Naive thymus-derived CD4-positive, alpha-beta T cell (primary cell): Measurements from ENCODE around the gene ABCA1. TPM values are rescaled to one million over a fixed set of nuclear protein-coding genes. Genes with fewer than 3 reads are reported as not detected.
A peak's percentile ranks its signal among the peaks of the same experiment; 100 is the strongest.
"Not testable (repeated sequence)": the region's sequence is repeated elsewhere in the genome, so short reads cannot be mapped to it uniquely, and the experiment has no call there.

Experiments
- ATAC-seq: fragments of 150-1000 bp; cut with Tn5 transposase; 2 replicates; pipeline ENCODE4 v1.10.0; 2021; ENCODE audit warnings: mild to moderate bottlenecking, moderate library complexity
- CTCF ChIA-PET: fragments of 350-600 bp; sonication (Branson Sonifier 250); formaldehyde crosslinking; loops from one replicate; lab custom pipeline; 2021; ENCODE audit warnings: antibody characterized with exemption; lab: Charles Lee
- POLR2A ChIA-PET: fragments of 350-600 bp; sonication (Branson Sonifier 250); formaldehyde crosslinking; loops from one replicate; lab custom pipeline; 2021; ENCODE audit warnings: antibody characterized with exemption, inconsistent platforms; lab: Charles Lee
- DNase-seq, 9 donors: peaks; one replicate each; pipeline versions ENCODE4 v3.0.0 to v3.0.0-alpha.2; 2020 to 2022; ENCODE audit warnings: mixed read lengths in 1 of 9
- H3K27ac ChIP-seq: one replicate; pipeline ENCODE4 v1.7.0; 2013; ENCODE audit warnings: mild to moderate bottlenecking, low read depth, low read length, moderate library complexity
- H3K27me3 ChIP-seq, 2 donors: one replicate each; pipeline ENCODE4 v1.7.0; 2013; ENCODE audit warnings: low read length in 2 of 2, mild to moderate bottlenecking in 2 of 2, moderate library complexity in 2 of 2; ENCODE audit not compliant: control insufficient read depth in 2 of 2, insufficient read depth in 2 of 2
- H3K36me3 ChIP-seq, 3 experiments: 1 replicate in 2 of 3; 2 replicates in 1 of 3; pipeline ENCODE4 v1.7.0; 2013; ENCODE audit warnings: low read length in 3 of 3, mild to moderate bottlenecking in 3 of 3, moderate library complexity in 1 of 3; ENCODE audit not compliant: insufficient read depth in 3 of 3, control insufficient read depth in 2 of 3
- H3K4me1 ChIP-seq, 2 donors: one replicate each; pipeline ENCODE4 v1.7.0; 2013; ENCODE audit warnings: low read length in 2 of 2, mild to moderate bottlenecking in 2 of 2, moderate library complexity in 1 of 2; ENCODE audit not compliant: control insufficient read depth in 2 of 2, insufficient read depth in 2 of 2
- H3K4me3 ChIP-seq: 2 replicates; pipeline ENCODE4 v1.7.0; 2013; ENCODE audit warnings: mild to moderate bottlenecking, low read length
- H3K9me3 ChIP-seq, 3 experiments: 1 replicate in 2 of 3; 2 replicates in 1 of 3; pipeline ENCODE4 v1.7.0; 2013; ENCODE audit warnings: low read length in 3 of 3; ENCODE audit not compliant: control insufficient read depth in 2 of 3
- H3K27ac Mint-ChIP-seq, 9 donors: one replicate each; pipeline ENCODE4 v1.8.0; 2020 to 2022; ENCODE audit warnings: mixed read lengths in 9 of 9, mild to moderate bottlenecking in 8 of 9, moderate library complexity in 5 of 9, inconsistent platforms in 2 of 9
- H3K27me3 Mint-ChIP-seq, 5 donors: one replicate each; pipeline ENCODE4 v1.8.0; 2021 to 2022; ENCODE audit warnings: mixed read lengths in 5 of 5, mild to moderate bottlenecking in 1 of 5
- H3K36me3 Mint-ChIP-seq, 5 donors: one replicate each; pipeline ENCODE4 v1.8.0; 2020 to 2022; ENCODE audit warnings: mixed read lengths in 5 of 5, mild to moderate bottlenecking in 3 of 5, inconsistent platforms in 1 of 5
- H3K4me1 Mint-ChIP-seq, 7 donors: one replicate each; pipeline ENCODE4 v1.8.0; 2020 to 2022; ENCODE audit warnings: mixed read lengths in 7 of 7, mild to moderate bottlenecking in 3 of 7, inconsistent platforms in 1 of 7
- H3K4me3 Mint-ChIP-seq, 10 donors: one replicate each; pipeline ENCODE4 v1.8.0; 2020 to 2022; ENCODE audit warnings: mild to moderate bottlenecking in 10 of 10, mixed read lengths in 10 of 10, moderate library complexity in 6 of 10, inconsistent platforms in 2 of 10
- H3K9me3 Mint-ChIP-seq, 11 donors: one replicate each; pipeline ENCODE4 v1.8.0; 2020 to 2022; ENCODE audit warnings: mixed read lengths in 11 of 11, mild to moderate bottlenecking in 4 of 11, inconsistent platforms in 1 of 11, moderate library complexity in 1 of 11
- intact Hi-C, 2 donors: fragments of 100-400 bp; cut with micrococcal nuclease; formaldehyde crosslinking; loops; one replicate each; pipeline ENCODE4 v1.15.1; 2023
- polyA plus RNA-seq, 2 donors: library from polyadenylated mRNA; unstranded; fragments of 300-500 nt; fragmentation: Illumina TruSeq; gene quantifications; one replicate each; pipeline ENCODE4 v1.2.3, GENCODE V29; 2021
- total RNA-seq, 6 experiments: library from RNA in 5 of 6; stranded (reverse) in 5 of 6; gene quantifications; 1 replicate in 5 of 6; 2 replicates in 1 of 6; pipeline ENCODE4 v1.2.3 and lab custom pipeline; 2021 to 2026

The ABCA1 gene
- total and polyA plus RNA-seq, 7 experiments from 2014 or later, result 0.25 to 19.4 (median 1.0) TPM

GRCh38 chr9:104963076-104963475, 35.1 kb upstream of the ABCA1 start:
- H3K27me3 ChIP-seq, result no peaks in the 10 kb centered on the region
- no peak overlapping the region for H3K4me3 Mint-ChIP-seq
- H3K36me3 Mint-ChIP-seq, result no peaks in the 10 kb centered on the region
- DNase-seq (no peak), ATAC-seq (no peak)
- H3K9me3 Mint-ChIP-seq, result peaks cover 0 to 1% (median 0%) of the 10 kb centered on the region in 11 donors
- no peaks in the 10 kb centered on the region for H3K9me3 ChIP-seq
- intact Hi-C loops, result loop anchor here in 1 of 2 donors (10.0 kb wide), 2 partner anchors 282 to 732 kb away; partner anchors contain the start of genes SLC44A1 and TMEM38B
- peaks cover 12 to 39% (median 34%) of the 10 kb centered on the region in 7 donors for H3K4me1 Mint-ChIP-seq
- CTCF ChIA-PET, result no interaction called here
- H3K27ac ChIP-seq, result no peak overlapping the region
- POLR2A ChIA-PET, result interaction anchor here (0.6 kb wide), 1 partner anchor 31 kb away, joined by 3 read pairs; no protein-coding TSS in a partner anchor
- no peaks in the 10 kb centered on the region for H3K36me3 ChIP-seq
- no peak overlapping the region for H3K4me3 ChIP-seq
- H3K4me1 ChIP-seq, result peaks cover 7 to 14% of the 10 kb centered on the region in 2 donors
- H3K27me3 Mint-ChIP-seq, result peaks cover 0 to 4% (median 0%) of the 10 kb centered on the region in 5 donors
- no peak overlapping the region for H3K27ac Mint-ChIP-seq

GRCh38 chr9:104961701-104962359, 33.9 kb upstream of the ABCA1 start:
- CTCF ChIA-PET, result interaction anchor here (0.6 kb wide), 1 partner anchor 448 kb away, joined by 4 read pairs; no protein-coding TSS in a partner anchor
- H3K36me3 ChIP-seq, result no peaks in the 10 kb centered on the region
- ATAC-seq (no peak), DNase-seq (no peak)
- H3K4me3 Mint-ChIP-seq, result peak overlapping the region in 2 of 10 donors; percentile 16 to 29
- peaks cover 7 to 14% of the 10 kb centered on the region in 2 donors for H3K4me1 ChIP-seq
- H3K4me3 ChIP-seq, result no peak overlapping the region
- H3K36me3 Mint-ChIP-seq, result no peaks in the 10 kb centered on the region
- peaks cover 8 to 36% (median 32%) of the 10 kb centered on the region in 7 donors for H3K4me1 Mint-ChIP-seq
- no peaks in the 10 kb centered on the region for H3K27me3 Mint-ChIP-seq
- peaks cover 0 to 1% (median 0%) of the 10 kb centered on the region in 11 donors for H3K9me3 Mint-ChIP-seq
- no peak overlapping the region for H3K27ac Mint-ChIP-seq
- H3K9me3 ChIP-seq, result no peaks in the 10 kb centered on the region
- intact Hi-C loops, result loop anchor here in 1 of 2 donors (1.0 to 10.0 kb wide), 4 partner anchors 29 to 733 kb away; partner anchors contain the start of genes ABCA1, SLC44A1 and TMEM38B
- POLR2A ChIA-PET, result no interaction called here
- no peaks in the 10 kb centered on the region for H3K27me3 ChIP-seq
- H3K27ac ChIP-seq, result no peak overlapping the region

GRCh38 chr9:104961238-104961637, 33.3 kb upstream of the ABCA1 start:
- Mint-ChIP-seq H3K9me3 (peaks cover 0 to 1% (median 0%) of the 10 kb centered on the region in 11 donors), H3K36me3 (no peaks in the 10 kb centered on the region), H3K27me3 (no peaks in the 10 kb centered on the region), H3K4me1 (peaks cover 8 to 36% (median 32%) of the 10 kb centered on the region in 7 donors), H3K4me3 (peak overlapping the region in 3 of 10 donors; percentile 16 to 29 (median 29)), H3K27ac (peak overlapping the region in 2 of 9 donors; percentile 18 to 66)
- intact Hi-C loops, result loop anchor here in 1 of 2 donors (1.0 to 10.0 kb wide), 4 partner anchors 30 to 734 kb away; partner anchors contain the start of genes ABCA1, SLC44A1 and TMEM38B
- H3K4me3 ChIP-seq, result no peak overlapping the region
- H3K27ac ChIP-seq, result no peak overlapping the region
- no peaks in the 10 kb centered on the region for H3K27me3 ChIP-seq
- H3K9me3 ChIP-seq, result no peaks in the 10 kb centered on the region
- peak; percentile 98 for ATAC-seq
- ChIA-PET POLR2A (no interaction called here), CTCF (interaction anchor here (0.6 kb wide), 1 partner anchor 448 kb away, joined by 4 read pairs; no protein-coding TSS in a partner anchor)
- peak in 8 of 9 donors; percentile 11 to 57 (median 36) for DNase-seq
- no peaks in the 10 kb centered on the region for H3K36me3 ChIP-seq
- H3K4me1 ChIP-seq, result peaks cover 7 to 14% of the 10 kb centered on the region in 2 donors

DNA sequence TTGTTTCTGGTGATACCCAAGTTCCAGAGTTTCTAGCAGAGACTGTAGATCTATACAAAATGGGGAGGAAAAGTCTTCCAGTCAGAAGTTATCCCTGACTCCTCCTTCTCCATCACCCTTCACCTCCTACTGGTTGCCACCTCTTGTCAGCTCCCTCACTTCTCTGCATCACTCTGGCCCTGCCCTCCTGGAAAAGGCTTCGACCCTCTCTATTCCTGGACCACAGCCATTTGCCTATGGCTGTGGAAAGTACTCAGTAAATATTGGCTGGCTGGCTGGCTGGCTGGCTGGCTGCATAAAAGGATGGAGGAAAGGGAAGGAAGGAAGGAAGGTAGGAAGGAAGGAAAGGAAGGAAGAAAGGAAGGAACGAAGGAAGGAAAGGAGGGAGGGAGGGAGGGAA, 32.7 kb upstream of the ABCA1 start:
- peak overlapping the region in 2 of 9 donors; percentile 18 to 42 for H3K27ac Mint-ChIP-seq
- H3K4me3 Mint-ChIP-seq, result peak overlapping the region in 1 of 10 donors; percentile 66
- Histone ChIP-seq H3K36me3 (no peaks in the 10 kb centered on the region), H3K27ac (no peak overlapping the region), H3K4me1 (peaks cover 7 to 14% of the 10 kb centered on the region in 2 donors), H3K27me3 (no peaks in the 10 kb centered on the region), H3K9me3 (no peaks in the 10 kb centered on the region), H3K4me3 (no peak overlapping the region)
- DNase-seq (no peak), ATAC-seq (no peak)
- H3K9me3 Mint-ChIP-seq, result peaks cover 0 to 1% (median 0%) of the 10 kb centered on the region in 11 donors
- no peaks in the 10 kb centered on the region for H3K36me3 Mint-ChIP-seq
- no peaks in the 10 kb centered on the region for H3K27me3 Mint-ChIP-seq
- ChIA-PET CTCF (no interaction called here), POLR2A (no interaction called here)
- intact Hi-C loops, result loop anchor here in 1 of 2 donors (1.0 to 10.0 kb wide), 4 partner anchors 31 to 734 kb away; partner anchors contain the start of genes ABCA1, SLC44A1 and TMEM38B
- H3K4me1 Mint-ChIP-seq, result peaks cover 8 to 36% (median 32%) of the 10 kb centered on the region in 7 donors

- DNase-seq (no peak), ATAC-seq (no peak)
- H3K27ac ChIP-seq, result no peak overlapping the region
- Mint-ChIP-seq H3K4me1 (peaks cover 8 to 36% (median 32%) of the 10 kb centered on the region in 7 donors), H3K9me3 (peaks cover 0 to 1% (median 0%) of the 10 kb centered on the region in 11 donors), H3K27me3 (no peaks in the 10 kb centered on the region), H3K4me3 (no peak overlapping the region), H3K27ac (no peak overlapping the region), H3K36me3 (no peaks in the 10 kb centered on the region)
- ChIA-PET POLR2A (no interaction called here), CTCF (no interaction called here)
- H3K4me1 ChIP-seq, result peaks cover 7 to 14% of the 10 kb centered on the region in 2 donors
- no peaks in the 10 kb centered on the region for H3K9me3 ChIP-seq
- H3K36me3 ChIP-seq, result no peaks in the 10 kb centered on the region
- no peak overlapping the region for H3K4me3 ChIP-seq
- intact Hi-C loops, result no loop called here
- no peaks in the 10 kb centered on the region for H3K27me3 ChIP-seq
These were observed 30.8 kb upstream of the ABCA1 start for GRCh38 chr9:104958751-104959150.

GRCh38 chr9:104958006-104958405, 30.1 kb upstream of the ABCA1 start:
- ATAC-seq, H3K36me3 Mint-ChIP-seq, H3K36me3 ChIP-seq, H3K27me3 Mint-ChIP-seq, intact Hi-C loops, H3K4me3 ChIP-seq, H3K27ac Mint-ChIP-seq, H3K9me3 ChIP-seq, H3K27ac ChIP-seq, H3K4me3 Mint-ChIP-seq, POLR2A ChIA-PET, H3K9me3 Mint-ChIP-seq, DNase-seq, CTCF ChIA-PET, H3K27me3 ChIP-seq: not testable (repeated sequence)
- H3K4me1 Mint-ChIP-seq, result peaks cover 8 to 36% (median 32%) of the 10 kb centered on the region in 7 donors
- H3K4me1 ChIP-seq, result peaks cover 7 to 14% of the 10 kb centered on the region in 2 donors
